M059J (cell line): ENCODE measurements around the gene ITGAV. TPM values are rescaled to one million over a fixed set of nuclear protein-coding genes. Genes with fewer than 3 reads are reported as not detected.
A peak's percentile ranks its signal among the peaks of the same experiment; 100 is the strongest.

Experiments used
- DNase-seq: peaks from one replicate; pipeline ENCODE4 v3.0.0-alpha.2; 2012; ENCODE audit warnings: low read depth
- total RNA-seq: library from RNA; depleted of rRNA; stranded (reverse); fragments of >200 nt; shearing (Covaris generic); gene quantifications from 2 replicates; pipeline ENCODE4 v1.2.3, GENCODE V29; 2014

ITGAV gene
- total RNA-seq, 1 experiment from 2014 or later, result 69.9 TPM

- peak; percentile 98 for DNase-seq
Observed at GRCh38 chr2:186575302-186575701, 14.6 kb upstream of the ITGAV start.

GRCh38 chr2:186575856-186576255 is 14.0 kb upstream of the ITGAV start:
- no peak for DNase-seq

- no peak for DNase-seq
Observed at GRCh38 chr2:186576614-186577013, 13.2 kb upstream of the ITGAV start.

- DNase-seq, result no peak
Observed at GRCh38 chr2:186582698-186583097, 7.2 kb upstream of the ITGAV start.

- DNase-seq, result no peak
Observed at GRCh38 chr2:186584053-186584452, 5.8 kb upstream of the ITGAV start.

- no peak for DNase-seq
Observed at GRCh38 chr2:186588421-186588820, 1.4 kb upstream of the ITGAV start.

- DNase-seq, result no peak
Observed at GRCh38 chr2:186588940-186589611, 780 bp upstream of the ITGAV start.

- DNase-seq, result no peak
Observed at GRCh38 chr2:186590350-186590758, 498 bp downstream of the ITGAV start.

- DNase-seq, result peak; percentile 70
Observed at GRCh38 chr2:186590759-186591505, 1.1 kb downstream of the ITGAV start.

GRCh38 chr2:186591506-186591890 is 1.6 kb downstream of the ITGAV start:
- no peak for DNase-seq

- DNase-seq, result peak; percentile 22
Observed at GRCh38 chr2:186592137-186592875, 2.5 kb downstream of the ITGAV start.

- DNase-seq, result no peak
Observed at GRCh38 chr2:186593523-186593922, 3.7 kb downstream of the ITGAV start.

- no peak for DNase-seq
Observed at GRCh38 chr2:186594001-186594722, 4.3 kb downstream of the ITGAV start.

- peak; percentile 80 for DNase-seq
Observed at GRCh38 chr2:186595219-186595618, 5.4 kb downstream of the ITGAV start.

GRCh38 chr2:186599186-186599778 is 9.4 kb downstream of the ITGAV start:
- no peak for DNase-seq

GRCh38 chr2:186603286-186603685 is 13.4 kb downstream of the ITGAV start:
- peak; percentile 32 for DNase-seq

GRCh38 chr2:186605041-186605440 is 15.2 kb downstream of the ITGAV start:
- DNase-seq, result peak; percentile 49

GRCh38 chr2:186607660-186608324 is 17.9 kb downstream of the ITGAV start:
- no peak for DNase-seq

- no peak for DNase-seq
Observed at GRCh38 chr2:186610785-186611184, 20.9 kb downstream of the ITGAV start.

- DNase-seq, result no peak
Observed at GRCh38 chr2:186611526-186611925, 21.7 kb downstream of the ITGAV start.

- DNase-seq, result no peak
Observed at GRCh38 chr2:186612026-186612425, 22.2 kb downstream of the ITGAV start.
